ENCODE results near the gene ACAD11. TPM values are rescaled to one million over a fixed set of nuclear protein-coding genes. Genes with fewer than 3 reads are reported as not detected.

The ACAD11 gene
- total and polyA plus RNA-seq, 9 of the 15 experiments (the other 6 are each of a cell fraction or from before 2014, with no cell fraction given) = 1.3 to 8.4 (median 4.0) TPM

- in situ Hi-C loops (cut with MboI) (no loop called here), intact Hi-C loops (cut with micrococcal nuclease) (no loop called here)
- Histone ChIP-seq H3K36me3 (ENCODE audit: control insufficient read depth, insufficient read depth, low read length) (no peaks in the 10 kb centered on the region), H3K9me3 (replicated peaks; ENCODE audit: control insufficient read depth, insufficient read depth, low read depth, low read length) (no peaks in the 10 kb centered on the region), H3K9me1 (ENCODE audit: control insufficient read depth, insufficient read depth, low read length) (no peaks in the 10 kb centered on the region), H3K27me3 (ENCODE audit: control insufficient read depth in 2 of 2, insufficient read depth in 2 of 2, low read length in 2 of 2) (no peaks in the 10 kb centered on the region), H3K9ac (ENCODE audit: insufficient read depth in 1 of 2, low read depth in 2 of 2, low read length in 2 of 2) (no peak overlapping the region), H3K4me1 (replicated peaks in 1 of 2; ENCODE audit: control insufficient read depth in 2 of 2, insufficient read depth in 2 of 2, low read length in 2 of 2) (no peaks in the 10 kb centered on the region), H3K4me3 (no peak overlapping the region), H2AFZ (ENCODE audit: low read depth, low read length) (no peak overlapping the region), H4K20me1 (replicated peaks; ENCODE audit: control insufficient read depth, insufficient read depth, low read length) (no peaks in the 10 kb centered on the region), H3K27ac (ENCODE audit: extremely low read depth, low read depth, low read length) (no peak overlapping the region), H3K79me2 (ENCODE audit: control insufficient read depth, insufficient read depth, low read length) (no peaks in the 10 kb centered on the region), H3K4me2 (ENCODE audit: insufficient read depth, low read length) (no peak overlapping the region)
- FAIRE-seq = no peak
- ChIA-PET POLR2A (no interaction called here), CTCF (ENCODE audit: low intra/inter-chr PET ratio) (no interaction called here)
- DNase-seq (ENCODE audit: extremely low read depth in 1 of 4, low spot score in 3 of 4) = no peak
- no TSS peak for BruUV-seq (replicated peaks)
- no peak for ATAC-seq
- TF ChIP-seq EP400 (IDR thresholded peaks at IDR 0.05) (no peak), ARID3A (IDR thresholded peaks at IDR 0.05; ENCODE audit: borderline replicate concordance, low read depth, low read length) (no peak), ATF2 (CRISPR knock-in tag; IDR thresholded peaks at IDR 0.05) (no peak), E2F5 (CRISPR knock-in tag; IDR thresholded peaks at IDR 0.05) (no peak), AFF4 (CRISPR knock-in tag; IDR thresholded peaks at IDR 0.05) (no peak)
- 34% methylated on average over 2 of the region's 2 CpGs for WGBS (ENCODE audit: insufficient coverage, low coverage, missing lambda C conversion rate)
Observed at GRCh38 chr3:132628157-132628556, 31.5 kb downstream of the ACAD11 start.
